Adrenal gland (tissue), 12 donors: Measurements from ENCODE around the gene MEGF11. TPM values are rescaled to one million over a fixed set of nuclear protein-coding genes. Genes with fewer than 3 reads are reported as not detected.

Experiments used
- DNase-seq, 7 donors: peaks; one replicate each; pipeline ENCODE4 v3.0.0-alpha.2; 2019 to 2020
- H3K27ac ChIP-seq, 5 donors: fragments of 200-600 bp; sonication (generic) in 4 of 5; 1 replicate in 3 of 5; 2 replicates in 2 of 5; pipeline versions ENCODE4 v1.5.1 to v1.8.0; 2016 to 2020; ENCODE audit warnings: mild to moderate bottlenecking in 1 of 5
- H3K27me3 ChIP-seq: fragments of 200-600 bp; 2 replicates; pipeline ENCODE4 v1.8.0; 2021
- H3K36me3 ChIP-seq, 2 donors: fragments of 200-600 bp; replicated peaks in 1 of 2; 1 replicate in 1 of 2; 2 replicates in 1 of 2; pipeline versions ENCODE4 v1.5.1 to v1.8.0; 2018 to 2022
- H3K4me1 ChIP-seq, 2 donors: fragments of 200-600 bp; replicated peaks in 1 of 2; 1 replicate in 1 of 2; 2 replicates in 1 of 2; pipeline versions ENCODE4 v1.5.1 to v1.8.0; 2018 to 2021
- H3K4me3 ChIP-seq, 4 donors: fragments of 200-600 bp; sonication (generic) in 3 of 4; one replicate each; pipeline ENCODE4 v1.5.1; 2016 to 2018
- H3K9me3 ChIP-seq, 3 donors: fragments of 200-600 bp; sonication (generic) in 1 of 3; replicated peaks in 1 of 3; 1 replicate in 2 of 3; 2 replicates in 1 of 3; pipeline versions ENCODE4 v1.5.1 to v1.8.0; 2016 to 2021
- CTCF ChIP-seq, 6 experiments: fragments of 450-650 bp in 4 of 6; fragments of 200-600 bp in 2 of 6; sonication (generic) in 1 of 6; IDR thresholded peaks; 1 replicate in 5 of 6; 2 replicates in 1 of 6; pipeline versions ENCODE4 v1.5.1 to v1.8.0; 2016 to 2021; ENCODE audit warnings: antibody characterized with exemption in 6 of 6, mild to moderate bottlenecking in 2 of 6, moderate library complexity in 1 of 6
- POLR2A ChIP-seq, 2 donors: fragments of 450-650 bp; IDR thresholded peaks; one replicate each; pipeline ENCODE4 v1.6.1; 2017; ENCODE audit warnings: antibody characterized with exemption in 2 of 2, mild to moderate bottlenecking in 2 of 2, moderate library complexity in 1 of 2
- WGBS, 4 donors: extraction: QIAGEN DNeasy Blood & Tissue Kit in 2 of 4; methylation state at CpG; one replicate each; pipeline versions ENCODE4 v1.1.5 to v1.1.7; 2013 to 2017; 5-methylcytosine and 5-hydroxymethylcytosine counted together
- intact Hi-C, 2 donors: fragments of 100-400 bp; cut with DNase I; formaldehyde crosslinking; loops; one replicate each; pipeline versions ENCODE4 v1.14.1 to v1.15.0; 2022 to 2023
- polyA plus RNA-seq, 3 donors: library from polyadenylated mRNA; stranded (reverse); fragments of 200-250 nt in 2 of 3; fragments of 350-450 nt in 1 of 3; fragmentation: Illumina TruSeq in 1 of 3; extraction: RNeasy Lipid Tissue Mini Kit (QIAGEN cat#74804) in 1 of 3; gene quantifications; one replicate each; pipeline ENCODE4 v1.2.3, GENCODE V29; 2013 to 2014
- total RNA-seq, 9 donors: library from RNA; depleted of rRNA in 4 of 9; stranded (reverse); fragments of >200 nt in 4 of 9; fragments of 120-200 nt in 1 of 9; fragmentation: NEBNext Ultra II Directional in 1 of 9; extraction: Animal tissue kit (Norgen Biotek cat#: 25700) in 1 of 9; gene quantifications; one replicate each; pipeline versions ENCODE4 v1.1.0 to v1.2.4, GENCODE V29; 2013 to 2023
- donor health status: healthy with polysubstance abuse.
- donor health status: Bipolar disorder and iron deficiency.
- donor health status: DM: yes; HTN: yes; CAD: no.
- donor health status: DM: no; HTN: no; CAD: no.
- donor health status: DM: no; HTN: no; CAD: no.
- donor health status: DM: yes; HTN: yes; CAD: no.

Gene MEGF11
- total and polyA plus RNA-seq, 12 donors: 0.04 to 0.98 (median 0.14) TPM; not detected in 5

DNA sequence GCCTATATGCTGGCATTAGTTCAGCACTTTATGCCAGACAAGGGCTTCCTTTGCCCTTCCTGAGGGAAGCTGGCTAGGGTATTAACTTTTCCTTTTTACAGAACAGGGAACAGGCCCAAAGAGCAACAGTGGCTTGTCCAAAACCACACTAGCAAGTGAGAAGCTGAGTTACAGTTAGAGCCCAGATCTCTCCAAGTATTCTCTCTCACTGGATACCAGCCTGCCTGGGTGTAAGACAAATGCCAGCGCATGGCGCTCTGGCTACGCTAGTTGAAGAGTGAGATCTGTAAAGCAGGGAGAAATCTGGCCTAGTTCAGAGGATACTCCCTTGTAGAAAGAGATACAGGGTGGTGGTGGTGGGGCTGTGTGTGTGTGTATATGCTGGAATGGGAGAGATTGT is 345.9 kb downstream of the MEGF11 start:
- Histone ChIP-seq H3K4me3 (no peak overlapping the region), H3K4me1 (peaks cover 15 to 21% of the 10 kb centered on the region in 2 donors), H3K9me3 (no peaks in the 10 kb centered on the region), H3K27me3 (no peaks in the 10 kb centered on the region), H3K36me3 (peaks cover 0 to 17% of the 10 kb centered on the region in 2 donors), H3K27ac (no peak overlapping the region)
- WGBS, 4 donors: 98 to 100% (median 99%) methylated on average over 3 of the region's 3 CpGs
- TF ChIP-seq CTCF (IDR thresholded peaks at IDR 0.05): no peak
- no peak for TF ChIP-seq POLR2A (IDR thresholded peaks at IDR 0.05)
- peak in 1 of 7 donors; percentile 24 for DNase-seq
- intact Hi-C loops: no loop called here

- intact Hi-C loops: no loop called here
- no peaks in the 10 kb centered on the region for H3K9me3 ChIP-seq
- H3K4me1 ChIP-seq: peaks cover 15 to 29% of the 10 kb centered on the region in 2 donors
- H3K27ac ChIP-seq: no peak overlapping the region
- peak in 1 of 7 donors; percentile 27 for DNase-seq
- H3K27me3 ChIP-seq: no peaks in the 10 kb centered on the region
- peaks cover 0 to 17% of the 10 kb centered on the region in 2 donors for H3K36me3 ChIP-seq
- no peak for TF ChIP-seq POLR2A (IDR thresholded peaks at IDR 0.05)
- no peak for TF ChIP-seq CTCF (IDR thresholded peaks at IDR 0.05)
- no peak overlapping the region for H3K4me3 ChIP-seq
- 81 to 94% (median 87%) methylated on average over 1 of the region's 1 CpG for WGBS, 4 donors
These were observed 347.2 kb downstream of the MEGF11 start for GRCh38 chr15:65906396-65906795.

DNA sequence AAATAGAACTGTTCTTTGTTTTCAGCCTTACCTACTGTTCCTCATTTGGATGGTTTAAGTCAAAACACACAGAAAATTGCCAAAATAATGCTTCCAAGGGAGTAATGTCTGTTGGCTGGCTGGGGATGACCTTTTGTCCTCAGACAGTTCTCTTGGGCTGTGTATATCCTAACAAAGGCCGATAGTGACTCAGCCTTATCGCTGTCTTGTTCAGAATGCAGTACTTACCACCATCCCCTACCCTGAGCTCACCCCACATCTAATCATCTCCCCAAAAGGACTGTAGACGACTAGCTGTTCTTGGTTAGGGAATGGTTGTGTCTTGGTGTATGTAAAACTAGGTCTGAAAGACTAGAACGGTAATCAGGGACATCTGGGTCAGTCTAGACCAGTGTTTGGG is 349.2 kb downstream of the MEGF11 start:
- WGBS, 4 donors: 48 to 66% (median 58%) methylated on average over 4 of the region's 4 CpGs
- intact Hi-C loops: no loop called here
- Histone ChIP-seq H3K27me3 (no peaks in the 10 kb centered on the region), H3K36me3 (peaks cover 0 to 8% of the 10 kb centered on the region in 2 donors), H3K4me1 (peaks cover 15 to 35% of the 10 kb centered on the region in 2 donors), H3K9me3 (no peaks in the 10 kb centered on the region), H3K4me3 (no peak overlapping the region), H3K27ac (peak overlapping the region in 2 of 5 donors; percentile 18 to 24)
- peak in 4 of 7 donors; percentile 39 to 54 (median 42) for DNase-seq
- TF ChIP-seq POLR2A (IDR thresholded peaks at IDR 0.05) (no peak), CTCF (IDR thresholded peaks at IDR 0.05) (no peak)

- intact Hi-C loops: no loop called here
- WGBS, 4 donors: 77 to 86% (median 82%) methylated on average over 6 of the region's 6 CpGs
- H3K4me3 ChIP-seq: no peak overlapping the region
- no peaks in the 10 kb centered on the region for H3K27me3 ChIP-seq
- H3K4me1 ChIP-seq: peaks cover 15 to 35% of the 10 kb centered on the region in 2 donors
- no peaks in the 10 kb centered on the region for H3K9me3 ChIP-seq
- peaks cover 0 to 15% of the 10 kb centered on the region in 2 donors for H3K36me3 ChIP-seq
- TF ChIP-seq CTCF (IDR thresholded peaks at IDR 0.05) (no peak), POLR2A (IDR thresholded peaks at IDR 0.05) (no peak)
- H3K27ac ChIP-seq: peak overlapping the region in 2 of 5 donors; percentile 18 to 24
- peak in 1 of 7 donors; percentile 47 for DNase-seq
These were observed 350.1 kb downstream of the MEGF11 start for GRCh38 chr15:65903296-65904073.
